Endodermal cell (in vitro differentiated cells): ENCODE results near the gene SLC4A4. TPM values are rescaled to one million over a fixed set of nuclear protein-coding genes. Genes with fewer than 3 reads are reported as not detected.

Experiments
- DNase-seq: peaks from one replicate; pipeline ENCODE4 v3.0.0-alpha.2; 2017
- H3K27ac ChIP-seq: 2 replicates; pipeline ENCODE4 v1.5.1; 2013; ENCODE audit warnings: mild to moderate bottlenecking, low read depth, low read length, moderate library complexity
- H3K27me3 ChIP-seq: 2 replicates; pipeline ENCODE4 v1.6.1; 2013; ENCODE audit warnings: mild to moderate bottlenecking, low read length, moderate library complexity; ENCODE audit not compliant: insufficient read depth, control insufficient read depth, poor library complexity, severe bottlenecking
- H3K36me3 ChIP-seq: 2 replicates; pipeline ENCODE4 v1.7.0; 2013; ENCODE audit warnings: mild to moderate bottlenecking, low read length, moderate library complexity; ENCODE audit not compliant: control insufficient read depth, insufficient read depth
- H3K4me1 ChIP-seq: one replicate; pipeline ENCODE4 v1.7.0; 2013; ENCODE audit warnings: low read length; ENCODE audit not compliant: control insufficient read depth, insufficient read depth
- H3K4me3 ChIP-seq: 2 replicates; pipeline ENCODE4 v1.5.1; 2013; ENCODE audit warnings: mild to moderate bottlenecking, low read length, moderate library complexity
- H3K9ac ChIP-seq: 2 replicates; pipeline ENCODE4 v1.6.1; 2013; ENCODE audit warnings: mild to moderate bottlenecking, low read length, moderate library complexity; ENCODE audit not compliant: poor library complexity, severe bottlenecking; ENCODE audit errors: extremely low read depth
- H3K9me3 ChIP-seq: 2 replicates; pipeline ENCODE4 v1.6.1; 2013; ENCODE audit warnings: mild to moderate bottlenecking, low read length, moderate library complexity; ENCODE audit not compliant: control insufficient read depth
- H3K27ac Mint-ChIP-seq: 2 replicates; pipeline ENCODE4 v1.8.0; 2020; ENCODE audit warnings: mixed read lengths
- H3K27me3 Mint-ChIP-seq: 2 replicates; pipeline ENCODE4 v1.8.0; 2021; ENCODE audit warnings: mild to moderate bottlenecking, mixed read lengths; ENCODE audit not compliant: insufficient read depth
- H3K36me3 Mint-ChIP-seq: 2 replicates; pipeline ENCODE4 v1.8.0; 2020; ENCODE audit warnings: low read depth, mixed read lengths
- H3K4me1 Mint-ChIP-seq: 2 replicates; pipeline ENCODE4 v1.8.0; 2020; ENCODE audit warnings: mixed read lengths
- H3K4me3 Mint-ChIP-seq: 2 replicates; pipeline ENCODE4 v1.8.0; 2020; ENCODE audit warnings: mild to moderate bottlenecking, moderate library complexity, mixed read lengths
- H3K9me3 Mint-ChIP-seq: 2 replicates; pipeline ENCODE4 v1.8.0; 2020; ENCODE audit warnings: mild to moderate bottlenecking, mixed read lengths
- WGBS, 2 experiments: methylation state at CpG; one replicate each; pipeline versions ENCODE4 v1.1.5 to v1.1.7; 2013; ENCODE audit warnings: missing lambda C conversion rate in 2 of 2, mixed read lengths in 1 of 2; ENCODE audit not compliant: insufficient coverage in 1 of 2, insufficient read length in 1 of 2; 5-methylcytosine and 5-hydroxymethylcytosine counted together
- total RNA-seq, 2 donors: library from RNA; stranded (reverse); fragmentation: NEBNext Ultra II Directional in 1 of 2; extraction: Animal tissue kit (Norgen Biotek cat#: 25700) in 1 of 2; gene quantifications; 2 replicates in 1 of 2; 3 replicates in 1 of 2; pipeline ENCODE4 v1.2.1, GENCODE V29; 2021
- TF ChIP-seq, protein P1 (sequence below): fragments of 200-600 bp; sonication (generic); conservative IDR thresholded peaks from 2 replicates; pipeline ENCODE4 v1.5.0; 2021; ENCODE audit warnings: antibody characterized with exemption, mild to moderate bottlenecking

Gene SLC4A4
- total RNA-seq, 2 donors from 2014 or later: 3.3 to 3.8 TPM

DNA sequence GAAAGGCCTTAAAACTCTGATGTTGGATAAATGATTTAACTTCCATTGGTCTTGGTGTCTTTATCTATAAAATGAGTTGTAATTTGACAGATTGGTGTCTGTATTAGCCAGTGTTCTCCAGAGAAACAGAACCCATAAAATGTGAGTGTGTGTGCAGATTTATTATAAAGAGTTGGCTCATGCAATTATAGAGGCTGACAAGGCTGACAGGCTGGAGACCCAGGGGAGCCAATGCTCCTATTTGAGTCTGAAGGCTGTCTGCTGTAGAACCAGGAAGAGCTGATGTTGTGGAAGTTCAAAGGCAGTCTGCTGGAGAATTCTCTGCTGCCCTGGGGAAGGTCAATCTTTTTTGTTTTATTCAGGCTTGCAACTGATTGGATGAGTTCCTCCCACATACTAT lies 131.7 kb downstream of the SLC4A4 start:
- no peaks in the 10 kb centered on the region for H3K27me3 ChIP-seq
- no peaks in the 10 kb centered on the region for H3K9me3 ChIP-seq
- TF ChIP-seq, protein P1, sequence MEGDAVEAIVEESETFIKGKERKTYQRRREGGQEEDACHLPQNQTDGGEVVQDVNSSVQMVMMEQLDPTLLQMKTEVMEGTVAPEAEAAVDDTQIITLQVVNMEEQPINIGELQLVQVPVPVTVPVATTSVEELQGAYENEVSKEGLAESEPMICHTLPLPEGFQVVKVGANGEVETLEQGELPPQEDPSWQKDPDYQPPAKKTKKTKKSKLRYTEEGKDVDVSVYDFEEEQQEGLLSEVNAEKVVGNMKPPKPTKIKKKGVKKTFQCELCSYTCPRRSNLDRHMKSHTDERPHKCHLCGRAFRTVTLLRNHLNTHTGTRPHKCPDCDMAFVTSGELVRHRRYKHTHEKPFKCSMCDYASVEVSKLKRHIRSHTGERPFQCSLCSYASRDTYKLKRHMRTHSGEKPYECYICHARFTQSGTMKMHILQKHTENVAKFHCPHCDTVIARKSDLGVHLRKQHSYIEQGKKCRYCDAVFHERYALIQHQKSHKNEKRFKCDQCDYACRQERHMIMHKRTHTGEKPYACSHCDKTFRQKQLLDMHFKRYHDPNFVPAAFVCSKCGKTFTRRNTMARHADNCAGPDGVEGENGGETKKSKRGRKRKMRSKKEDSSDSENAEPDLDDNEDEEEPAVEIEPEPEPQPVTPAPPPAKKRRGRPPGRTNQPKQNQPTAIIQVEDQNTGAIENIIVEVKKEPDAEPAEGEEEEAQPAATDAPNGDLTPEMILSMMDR: no peak
- Mint-ChIP-seq H3K9me3 (no peaks in the 10 kb centered on the region), H3K4me1 (peaks cover 1% of the 10 kb centered on the region), H3K27ac (no peak overlapping the region), H3K4me3 (no peak overlapping the region), H3K27me3 (no peaks in the 10 kb centered on the region), H3K36me3 (no peaks in the 10 kb centered on the region)
- no peaks in the 10 kb centered on the region for H3K36me3 ChIP-seq
- no peak overlapping the region for H3K4me3 ChIP-seq
- no peak overlapping the region for H3K9ac ChIP-seq
- no peaks in the 10 kb centered on the region for H3K4me1 ChIP-seq
- no peak overlapping the region for H3K27ac ChIP-seq
- no peak for DNase-seq

DNA sequence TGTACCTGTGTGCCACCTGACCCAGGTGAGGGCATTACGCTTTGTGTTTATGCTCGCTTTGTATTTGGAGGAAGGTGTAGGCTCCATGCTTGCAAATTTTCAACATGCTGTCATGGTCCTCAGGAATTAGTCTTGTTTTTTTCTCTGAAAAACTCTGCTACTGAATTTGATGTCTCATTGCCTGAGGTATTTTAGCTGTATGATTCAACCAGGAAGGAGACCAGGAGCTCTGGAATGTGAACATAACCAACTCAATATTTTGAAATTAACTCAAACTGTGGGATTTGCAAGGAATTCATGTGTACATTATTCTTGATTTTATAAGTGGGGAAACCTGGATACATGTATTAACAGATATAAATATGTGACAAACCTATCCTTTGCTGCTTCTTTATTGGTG lies 134.1 kb downstream of the SLC4A4 start:
- H3K9me3 ChIP-seq: no peaks in the 10 kb centered on the region
- Mint-ChIP-seq H3K27ac (no peak overlapping the region), H3K9me3 (no peaks in the 10 kb centered on the region), H3K4me3 (no peak overlapping the region), H3K27me3 (no peaks in the 10 kb centered on the region), H3K36me3 (no peaks in the 10 kb centered on the region), H3K4me1 (no peaks in the 10 kb centered on the region)
- H3K4me1 ChIP-seq: no peaks in the 10 kb centered on the region
- no peak overlapping the region for H3K4me3 ChIP-seq
- H3K27ac ChIP-seq: no peak overlapping the region
- H3K9ac ChIP-seq: no peak overlapping the region
- 98 to 100% methylated on average over 2 of the region's 2 CpGs for whole genome bisulfite sequencing, 2 experiments
- no peak for DNase-seq
- H3K27me3 ChIP-seq: no peaks in the 10 kb centered on the region
- H3K36me3 ChIP-seq: no peaks in the 10 kb centered on the region
- TF ChIP-seq, protein P1: no peak

DNA sequence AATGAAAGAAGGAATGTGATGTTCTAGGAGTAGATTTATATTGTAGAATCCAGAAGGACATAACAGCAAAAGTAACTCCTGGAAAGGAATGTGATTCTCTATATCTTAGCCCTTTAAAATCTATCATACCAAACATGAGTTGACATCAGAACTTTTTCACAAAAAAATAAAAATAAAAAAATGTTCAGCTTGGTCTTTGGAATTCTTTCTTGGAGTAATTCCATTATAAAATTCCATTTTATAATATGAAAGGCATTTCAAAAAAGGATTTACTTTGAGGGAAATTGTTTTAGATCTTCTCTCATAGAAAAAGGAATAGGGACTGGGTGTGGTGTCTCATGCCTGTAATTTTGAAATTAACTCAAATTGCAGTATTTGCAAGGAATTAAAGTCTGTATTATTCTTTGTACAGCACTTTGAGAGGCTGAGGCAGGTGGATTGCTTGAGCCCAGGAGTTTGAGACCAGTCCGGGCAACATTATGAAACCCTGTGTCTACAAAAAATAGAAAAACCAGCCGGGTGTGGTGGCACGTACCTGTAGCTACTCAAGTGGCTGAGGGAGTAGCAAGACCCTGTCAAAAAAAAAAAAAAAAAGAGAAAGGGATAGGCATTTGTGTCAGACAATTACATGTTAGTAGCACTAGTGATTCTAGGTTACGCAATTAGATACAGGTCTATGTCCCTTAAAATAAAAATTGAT lies 134.9 kb downstream of the SLC4A4 start:
- Histone ChIP-seq H3K27ac (no peak overlapping the region), H3K27me3 (no peaks in the 10 kb centered on the region), H3K9me3 (no peaks in the 10 kb centered on the region), H3K4me3 (no peak overlapping the region), H3K4me1 (no peaks in the 10 kb centered on the region), H3K9ac (no peak overlapping the region), H3K36me3 (no peaks in the 10 kb centered on the region)
- Mint-ChIP-seq H3K4me1 (no peaks in the 10 kb centered on the region), H3K9me3 (no peaks in the 10 kb centered on the region), H3K4me3 (no peak overlapping the region), H3K36me3 (no peaks in the 10 kb centered on the region), H3K27me3 (no peaks in the 10 kb centered on the region), H3K27ac (no peak overlapping the region)
- TF ChIP-seq, protein P1: no peak
- WGBS, 2 experiments: 71 to 92% methylated on average over 3 to 4 of the region's 4 CpGs
- DNase-seq: no peak
